Left renal pelvis (tissue), 4 donors: ENCODE data around the gene ATP1B3. TPM values are rescaled to one million over a fixed set of nuclear protein-coding genes. Genes with fewer than 3 reads are reported as not detected.
"Not testable (repeated sequence)": the region's sequence is repeated elsewhere in the genome, so short reads cannot be mapped to it uniquely, and the experiment has no call there.

Experiments used
- DNase-seq, 4 donors: peaks; one replicate each; pipeline ENCODE4 v3.0.0-alpha.2; 2013; ENCODE audit warnings: low read depth in 4 of 4, low spot score in 3 of 4
- polyA plus RNA-seq, 4 donors: library from polyadenylated mRNA; unstranded; fragments of 120-200 nt; gene quantifications; one replicate each; pipeline ENCODE4 v1.2.1, GENCODE V29; 2013; ENCODE audit not compliant: insufficient read length in 4 of 4

ATP1B3 gene
- polyA plus RNA-seq, 4 donors: 87.5 to 265 (median 182) TPM

GRCh38 chr3:141901914-141902313 lies 25.5 kb downstream of the ATP1B3 start:
- DNase-seq: no peak

- DNase-seq: no peak
Observed at GRCh38 chr3:141904203-141904602, 27.8 kb downstream of the ATP1B3 start.

- no peak for DNase-seq
Observed at GRCh38 chr3:141905129-141905528, 28.7 kb downstream of the ATP1B3 start.

- DNase-seq: no peak
Observed at GRCh38 chr3:141909408-141909807, 33.0 kb downstream of the ATP1B3 start.

GRCh38 chr3:141909986-141910385 lies 33.5 kb downstream of the ATP1B3 start:
- not testable (repeated sequence) for DNase-seq

GRCh38 chr3:141913150-141913811 lies 36.8 kb downstream of the ATP1B3 start:
- no peak for DNase-seq

- no peak for DNase-seq
Observed at GRCh38 chr3:141914311-141914710, 37.9 kb downstream of the ATP1B3 start.

- no peak for DNase-seq
Observed at GRCh38 chr3:141915016-141915415, 38.6 kb downstream of the ATP1B3 start.

- DNase-seq: no peak
Observed at GRCh38 chr3:141915766-141916165, 39.3 kb downstream of the ATP1B3 start.

- DNase-seq: no peak
Observed at GRCh38 chr3:141920701-141921100, 44.3 kb downstream of the ATP1B3 start.

GRCh38 chr3:141921316-141921715 lies 44.9 kb downstream of the ATP1B3 start:
- no peak for DNase-seq

GRCh38 chr3:141925677-141926076 lies 49.2 kb downstream of the ATP1B3 start:
- not testable (repeated sequence) for DNase-seq

GRCh38 chr3:141926929-141927328 lies 50.5 kb downstream of the ATP1B3 start:
- DNase-seq: no peak

GRCh38 chr3:141928631-141929270 lies 52.3 kb downstream of the ATP1B3 start:
- no peak for DNase-seq

GRCh38 chr3:141929341-141929995 lies 53.0 kb downstream of the ATP1B3 start:
- DNase-seq: no peak

GRCh38 chr3:141930801-141931200 lies 54.4 kb downstream of the ATP1B3 start:
- no peak for DNase-seq

- DNase-seq: no peak
Observed at GRCh38 chr3:141933421-141934300, 57.2 kb downstream of the ATP1B3 start.

GRCh38 chr3:141934354-141934753 lies 57.9 kb downstream of the ATP1B3 start:
- no peak for DNase-seq

GRCh38 chr3:141938011-141938500 lies 61.6 kb downstream of the ATP1B3 start:
- no peak for DNase-seq

- DNase-seq: no peak
Observed at GRCh38 chr3:141939759-141940158, 63.3 kb downstream of the ATP1B3 start.
